HepG2 (cell line): ENCODE measurements around the gene TYMP. TPM values are rescaled to one million over a fixed set of nuclear protein-coding genes. Genes with fewer than 3 reads are reported as not detected.

Source experiments
- AGO2 ChIP-seq: fragments of 200-400 bp; formaldehyde crosslinking; optimal IDR thresholded peaks from 2 replicates; pipeline ENCODE3; 2017; ENCODE audit warnings: mild to moderate bottlenecking, low read depth, low read length, moderate library complexity
- ATRX ChIP-seq: sonication (generic); formaldehyde crosslinking; IDR thresholded peaks from 2 replicates; pipeline ENCODE4 v1.4.0; 2020; ENCODE audit warnings: missing genetic modification reagents, borderline replicate concordance
- CREBL2 ChIP-seq: sonication (generic); formaldehyde crosslinking; IDR thresholded peaks from 2 replicates; pipeline ENCODE4 v1.8.1; 2023; ENCODE audit warnings: missing genetic modification reagents, mild to moderate bottlenecking, borderline replicate concordance
- FOXP1 ChIP-seq, 2 experiments: fragments of 450-650 bp in 1 of 2; IDR thresholded peaks; 2 replicates each; pipeline ENCODE4 v1.6.1; 2017 to 2018; ENCODE audit warnings: antibody characterized with exemption in 1 of 2
- GTF3A ChIP-seq: sonication (generic); formaldehyde crosslinking; conservative IDR thresholded peaks from 2 replicates; pipeline ENCODE4 v1.4.0; 2020; ENCODE audit warnings: mild to moderate bottlenecking, missing genetic modification reagents
- HNRNPK ChIP-seq: fragments of 200-400 bp; formaldehyde crosslinking; IDR thresholded peaks from 2 replicates; pipeline ENCODE4 v1.6.1; 2018; ENCODE audit warnings: low read length, low read depth, moderate library complexity, mild to moderate bottlenecking; ENCODE audit not compliant: poor library complexity, severe bottlenecking
- KMT2B ChIP-seq: IDR thresholded peaks from 2 replicates; pipeline ENCODE4 v1.6.1; 2016; ENCODE audit warnings: missing genetic modification reagents, missing compliant biosample characterization
- MLLT10 ChIP-seq: sonication (generic); formaldehyde crosslinking; IDR thresholded peaks from 2 replicates; pipeline ENCODE4 v1.4.0; 2020; ENCODE audit warnings: missing genetic modification reagents
- NCOA2 ChIP-seq: sonication (generic); formaldehyde crosslinking; IDR thresholded peaks from 2 replicates; pipeline ENCODE4 v1.8.0; 2022; ENCODE audit warnings: inconsistent platforms
- RARA ChIP-seq: IDR thresholded peaks from 2 replicates; pipeline ENCODE4 v1.6.1; 2016; ENCODE audit warnings: missing genetic modification reagents, missing compliant biosample characterization
- SRF ChIP-seq: IDR thresholded peaks from 2 replicates; pipeline ENCODE4 v1.6.1; 2011; ENCODE audit warnings: mild to moderate bottlenecking, low read depth, low read length, moderate library complexity
- TARDBP ChIP-seq: sonication (generic); formaldehyde crosslinking; IDR thresholded peaks from 2 replicates; pipeline ENCODE4 v1.8.0; 2022; ENCODE audit warnings: mild to moderate bottlenecking, missing genetic modification reagents
- TBX2 ChIP-seq: sonication (generic); formaldehyde crosslinking; IDR thresholded peaks from 2 replicates; pipeline ENCODE4 v1.5.0; 2020; ENCODE audit warnings: missing genetic modification reagents, mild to moderate bottlenecking, borderline replicate concordance
- TOPORS ChIP-seq: sonication (generic); formaldehyde crosslinking; IDR thresholded peaks from 2 replicates; pipeline ENCODE4 v1.8.0; 2023; ENCODE audit warnings: mild to moderate bottlenecking, missing genetic modification reagents
- TRAFD1 ChIP-seq: sonication (generic); formaldehyde crosslinking; IDR thresholded peaks from 2 replicates; pipeline ENCODE4 v1.5.1; 2020; ENCODE audit warnings: missing genetic modification reagents, mild to moderate bottlenecking, borderline replicate concordance
- ZNF407 ChIP-seq: sonication (generic); formaldehyde crosslinking; IDR thresholded peaks from one replicate; pipeline ENCODE4 v1.5.1; 2020; ENCODE audit warnings: mild to moderate bottlenecking, missing genetic modification reagents; ENCODE audit errors: not compliant biosample characterization
- ZNF564 ChIP-seq: sonication (generic); formaldehyde crosslinking; IDR thresholded peaks from 2 replicates; pipeline ENCODE4 v1.8.1; 2023; ENCODE audit warnings: mild to moderate bottlenecking, missing genetic modification reagents
- ZNF83 ChIP-seq: sonication (generic); formaldehyde crosslinking; IDR thresholded peaks from 2 replicates; pipeline ENCODE4 v1.4.0; 2020; ENCODE audit warnings: missing genetic modification reagents, mild to moderate bottlenecking, borderline replicate concordance
- ZSCAN20 ChIP-seq: sonication (generic); formaldehyde crosslinking; IDR thresholded peaks from 2 replicates; pipeline ENCODE4 v1.4.0; 2020; ENCODE audit warnings: missing genetic modification reagents, mild to moderate bottlenecking, borderline replicate concordance
- polyA plus RNA-seq, 8 experiments: library from polyadenylated mRNA; depleted of rRNA in 3 of 8; stranded (reverse) in 7 of 8; unstranded in 1 of 8; fragments of >200 nt; fragmentation: Illumina TruSeq in 4 of 8; extraction: Trizol in 4 of 8; gene quantifications; 2 replicates each; pipeline versions ENCODE4 v1.2.1 to v1.2.3, GENCODE V29; 2011 to 2016; ENCODE audit warnings: low read depth in 4 of 8, missing spikeins in 1 of 8, mixed read lengths in 1 of 8; ENCODE audit not compliant: insufficient read depth in 1 of 8
- total RNA-seq, 5 experiments: library from RNA; depleted of rRNA; stranded (reverse); fragments of >200 nt; fragmentation: Illumina TruSeq; extraction: Trizol; gene quantifications; 2 replicates each; pipeline ENCODE4 v1.2.3, GENCODE V29; 2016; ENCODE audit warnings: low read depth in 1 of 5

TYMP gene
- total and polyA plus RNA-seq, 2 of the 13 experiments (the other 11 are each of a cell fraction or from before 2014, with no cell fraction given), result 3.9 to 4.3 TPM

GRCh38 chr22:50507991-50508884 lies 21.6 kb downstream of the TYMP start, which contains the start of gene NCAPH2 (continued):
- TF ChIP-seq TRAFD1 (no peak), ZNF407 (CRISPR knock-in tag) (no peak), HNRNPK (no peak), ATRX (CRISPR knock-in tag) (no peak), MLLT10 (CRISPR knock-in tag) (no peak), NCOA2 (CRISPR knock-in tag) (0 out of 2 replicates have a peak, but pooled peaks have one; percentile 45), RARA (CRISPR knock-in tag) (0 out of 2 replicates have a peak, but pooled peaks have one; percentile 13), TOPORS (CRISPR knock-in tag) (no peak), CREBL2 (CRISPR knock-in tag) (no peak), ZSCAN20 (CRISPR knock-in tag) (no peak), AGO2 (no peak), SRF (peak; percentile 72; the same call in 1 of the 2 replicates), FOXP1 (IDR thresholded peaks at IDR 0.05) (no peak), FOXP1 (CRISPR knock-in tag; IDR thresholded peaks at IDR 0.05) (no peak), TBX2 (CRISPR knock-in tag) (no peak; the same call in 1 of the 2 replicates), GTF3A (CRISPR knock-in tag) (no peak), ZNF83 (no peak), KMT2B (CRISPR knock-in tag) (peak; percentile 89), ZNF564 (CRISPR knock-in tag) (no peak), TARDBP (CRISPR knock-in tag) (peak; percentile 71; the same call in 1 of the 2 replicates)
